Upper lobe of left lung (tissue), 6 donors: ENCODE results near the gene RNF213. TPM values are rescaled to one million over a fixed set of nuclear protein-coding genes. Genes with fewer than 3 reads are reported as not detected.

Experiments used
- ATAC-seq, 2 donors: fragments of 200-7000 bp; cut with Tn5 transposase; one replicate each; pipeline ENCODE4 v1.9.1; 2022; ENCODE audit warnings: mild to moderate bottlenecking in 2 of 2, moderate library complexity in 2 of 2; ENCODE audit not compliant: low FRiP score in 2 of 2
- DNase-seq, 2 donors: peaks; one replicate each; pipeline ENCODE4 v3.0.0-alpha.2; 2019 to 2020
- H3K27ac ChIP-seq, 4 donors: fragments of 200-600 bp; sonication (generic); one replicate each; pipeline ENCODE4 v1.5.1; 2016 to 2019
- H3K27me3 ChIP-seq, 4 donors: fragments of 200-600 bp; sonication (generic); one replicate each; pipeline ENCODE4 v1.5.1; 2017 to 2019
- H3K36me3 ChIP-seq, 4 donors: fragments of 200-600 bp; sonication (generic); one replicate each; pipeline ENCODE4 v1.5.1; 2016 to 2019
- H3K4me1 ChIP-seq, 4 donors: fragments of 200-600 bp; sonication (generic); one replicate each; pipeline ENCODE4 v1.5.1; 2018 to 2019
- H3K4me3 ChIP-seq, 4 donors: fragments of 200-600 bp; sonication (generic); one replicate each; pipeline ENCODE4 v1.5.1; 2017 to 2019; ENCODE audit warnings: mild to moderate bottlenecking in 2 of 4, moderate library complexity in 1 of 4
- H3K9me3 ChIP-seq, 4 donors: fragments of 200-600 bp; sonication (generic); one replicate each; pipeline ENCODE4 v1.5.1; 2018 to 2019
- CTCF ChIP-seq, 6 experiments: fragments of 450-650 bp in 4 of 6; fragments of 200-600 bp in 2 of 6; sonication (generic) in 2 of 6; IDR thresholded peaks; one replicate each; pipeline ENCODE4 v1.5.1; 2016 to 2019; ENCODE audit warnings: antibody characterized with exemption in 6 of 6
- EP300 ChIP-seq, 4 donors: sonication (generic); formaldehyde crosslinking; IDR thresholded peaks; one replicate each; pipeline ENCODE4 v1.5.1; 2017; ENCODE audit warnings: antibody characterized with exemption in 4 of 4, control low read depth in 2 of 4
- POLR2A ChIP-seq, 4 donors: fragments of 450-650 bp; IDR thresholded peaks; one replicate each; pipeline ENCODE4 v1.5.1; 2016 to 2017; ENCODE audit warnings: antibody characterized with exemption in 4 of 4, mild to moderate bottlenecking in 2 of 4
- POLR2AphosphoS5 ChIP-seq, 2 donors: sonication (generic); formaldehyde crosslinking; IDR thresholded peaks; one replicate each; pipeline ENCODE4 v1.5.1; 2017; ENCODE audit warnings: antibody characterized with exemption in 2 of 2
- WGBS, 2 donors: methylation state at CpG; one replicate each; pipeline ENCODE4 v1.1.5; 2017 to 2018; 5-methylcytosine and 5-hydroxymethylcytosine counted together
- total RNA-seq, 6 donors: library from RNA; depleted of rRNA in 4 of 6; stranded (reverse); fragments of >200 nt in 4 of 6; gene quantifications; one replicate each; pipeline versions ENCODE4 v1.1.0 to v1.2.1, GENCODE V29; 2016 to 2021
- donor health status: DM: no; HTN: no; CAD: no; lungs with moderate emphysema.
- donor health status: DM: no; HTN: yes; CAD: no; lungs with severe emphysema.

RNF213 gene
- total RNA-seq, 6 donors from 2014 or later, result 135 to 619 (median 207) TPM

- Histone ChIP-seq H3K36me3 (peaks cover 49 to 100% (median 85%) of the 10 kb centered on the region in 4 donors), H3K27me3 (no peaks in the 10 kb centered on the region), H3K9me3 (no peaks in the 10 kb centered on the region), H3K4me1 (peaks cover 0 to 4% (median 0%) of the 10 kb centered on the region in 4 donors), H3K4me3 (no peak overlapping the region), H3K27ac (peak overlapping the region in 2 of 4 donors; percentile 10 to 35)
- DNase-seq, result peak in 1 of 2 donors; percentile 54
- peak in 1 of 2 donors; percentile 3 for ATAC-seq
- WGBS, 2 donors, result 88 to 91% methylated on average over 28 to 29 of the region's 29 CpGs
- no peak for TF ChIP-seq POLR2AphosphoS5 (IDR thresholded peaks at IDR 0.05)
- peak in 3 of 6 experiments; percentile 4 to 13 (median 11) for TF ChIP-seq CTCF (IDR thresholded peaks at IDR 0.05)
Observed at GRCh38 chr17:80364091-80364691, 103.5 kb downstream of the RNF213 start.

GRCh38 chr17:80365001-80365965 lies 104.6 kb downstream of the RNF213 start:
- Histone ChIP-seq H3K4me1 (no peaks in the 10 kb centered on the region), H3K9me3 (no peaks in the 10 kb centered on the region), H3K27me3 (no peaks in the 10 kb centered on the region), H3K4me3 (no peak overlapping the region), H3K27ac (no peak overlapping the region), H3K36me3 (peaks cover 56 to 100% (median 85%) of the 10 kb centered on the region in 4 donors)
- TF ChIP-seq POLR2A (IDR thresholded peaks at IDR 0.05) (no peak), POLR2AphosphoS5 (IDR thresholded peaks at IDR 0.05) (no peak), CTCF (IDR thresholded peaks at IDR 0.05) (no peak), EP300 (IDR thresholded peaks at IDR 0.05) (no peak)
- no peak for DNase-seq
- 87 to 91% methylated on average over 14 to 29 of the region's 29 CpGs for WGBS, 2 donors
- ATAC-seq, result no peak

- WGBS, 2 donors, result 64 to 70% methylated on average over 9 to 11 of the region's 11 CpGs
- peak in 1 of 2 donors; percentile 60 for DNase-seq
Observed at GRCh38 chr17:80365983-80366382, 105.3 kb downstream of the RNF213 start.

GRCh38 chr17:80367503-80367902 lies 106.9 kb downstream of the RNF213 start:
- TF ChIP-seq POLR2A (IDR thresholded peaks at IDR 0.05), result no peak
- TF ChIP-seq POLR2AphosphoS5 (IDR thresholded peaks at IDR 0.05), result no peak
- TF ChIP-seq CTCF (IDR thresholded peaks at IDR 0.05), result no peak
- TF ChIP-seq EP300 (IDR thresholded peaks at IDR 0.05), result no peak
- DNase-seq (peak in 1 of 2 donors; percentile 72), ATAC-seq (no peak)
- H3K27ac ChIP-seq, result no peak overlapping the region
- no peak overlapping the region for H3K4me3 ChIP-seq
- H3K9me3 ChIP-seq, result no peaks in the 10 kb centered on the region
- no peaks in the 10 kb centered on the region for H3K27me3 ChIP-seq
- no peaks in the 10 kb centered on the region for H3K4me1 ChIP-seq
- WGBS, 2 donors, result 81 to 93% methylated on average over 16 to 17 of the region's 17 CpGs
- peaks cover 57 to 100% (median 86%) of the 10 kb centered on the region in 4 donors for H3K36me3 ChIP-seq

More at GRCh38 chr17:80365983-80366382, 105.3 kb downstream of the RNF213 start:
- peaks cover 55 to 100% (median 84%) of the 10 kb centered on the region in 4 donors for H3K36me3 ChIP-seq
- no peak for ATAC-seq
- TF ChIP-seq POLR2AphosphoS5 (IDR thresholded peaks at IDR 0.05) (no peak), CTCF (IDR thresholded peaks at IDR 0.05) (no peak), EP300 (IDR thresholded peaks at IDR 0.05) (no peak), POLR2A (IDR thresholded peaks at IDR 0.05) (no peak)
- H3K4me1 ChIP-seq, result no peaks in the 10 kb centered on the region
- no peaks in the 10 kb centered on the region for H3K27me3 ChIP-seq
- no peak overlapping the region for H3K27ac ChIP-seq
- H3K4me3 ChIP-seq, result no peak overlapping the region
- H3K9me3 ChIP-seq, result no peaks in the 10 kb centered on the region
